Hepatocyte (in vitro differentiated cells): ENCODE data around the gene GRIK4.

ENCODE experiments used
- CTCF ChIP-seq: fragments of 200-600 bp; sonication (generic); IDR thresholded peaks from 2 replicates; pipeline ENCODE4 v1.5.1; 2016; ENCODE audit warnings: antibody characterized with exemption, mild to moderate bottlenecking; ENCODE audit not compliant: poor library complexity
- EZH2 ChIP-seq: fragments of 200-600 bp; sonication (generic); IDR thresholded peaks from 2 replicates; pipeline ENCODE4 v1.6.1; 2016; ENCODE audit warnings: antibody characterized with exemption, mild to moderate bottlenecking, borderline replicate concordance

GRCh38 chr11:120786206-120786735, 274.7 kb downstream of the GRIK4 start:
- TF ChIP-seq CTCF = no peak
- TF ChIP-seq EZH2 = no peak
